A673 (cell line): ENCODE measurements around the gene SLC44A1. TPM values are rescaled to one million over a fixed set of nuclear protein-coding genes. Genes with fewer than 3 reads are reported as not detected.

Experiments
- BruUV-seq: library from RNA; stranded (reverse); fragments of 400-500 nt; replicated peaks from 2 replicates; lab custom pipeline; 2021; lab: Mats Ljungman, UMichigan
- CTCF ChIA-PET: fragments of 300-600 bp; sonication (Branson Sonifier 250); formaldehyde crosslinking; loops from one replicate; lab custom pipeline; 2022; ENCODE audit warnings: antibody characterized with exemption; lab: Charles Lee
- POLR2A ChIA-PET: fragments of 300-600 bp; sonication (Branson Sonifier 250); formaldehyde crosslinking; loops from one replicate; lab custom pipeline; 2022; ENCODE audit warnings: antibody characterized with exemption; ENCODE audit not compliant: low non-redundant PET; lab: Charles Lee
- DNase-seq: peaks from one replicate; pipeline ENCODE4 v3.0.0-alpha.2; 2015; ENCODE audit warnings: low spot score
- H3K27ac ChIP-seq: fragments of 200-600 bp; sonication (generic); 2 replicates; pipeline ENCODE4 v1.5.1; 2016; ENCODE audit warnings: mixed run types, low read depth, mild to moderate bottlenecking, mixed read lengths, antibody characterized with exemption, low read length; ENCODE audit not compliant: poor library complexity, severe bottlenecking
- H3K27me3 ChIP-seq: fragments of 200-600 bp; sonication (generic); replicated peaks from 2 replicates; pipeline ENCODE4 v1.6.1; 2017; ENCODE audit warnings: mixed run types, low read depth, mild to moderate bottlenecking, mixed read lengths, antibody characterized with exemption, low read length; ENCODE audit not compliant: insufficient read depth, poor library complexity
- H3K36me3 ChIP-seq: fragments of 200-600 bp; sonication (generic); 2 replicates; pipeline ENCODE4 v1.6.1; 2016; ENCODE audit warnings: mixed run types, mild to moderate bottlenecking, mixed read lengths, antibody characterized with exemption, low read length; ENCODE audit not compliant: insufficient read depth, poor library complexity, severe bottlenecking
- H3K4me1 ChIP-seq: fragments of 200-600 bp; sonication (generic); 2 replicates; pipeline ENCODE4 v1.6.1; 2017; ENCODE audit warnings: mixed run types, mild to moderate bottlenecking, mixed read lengths, antibody characterized with exemption, low read length; ENCODE audit not compliant: insufficient read depth, poor library complexity, severe bottlenecking
- H3K4me3 ChIP-seq: fragments of 200-600 bp; sonication (generic); 2 replicates; pipeline ENCODE4 v1.5.1; 2016; ENCODE audit warnings: low read depth, mixed run types, mild to moderate bottlenecking, mixed read lengths, low read length; ENCODE audit not compliant: poor library complexity, severe bottlenecking
- H3K9me3 ChIP-seq: fragments of 200-600 bp; sonication (generic); 2 replicates; pipeline ENCODE4 v1.6.1; 2016; ENCODE audit warnings: mixed run types, low read depth, mild to moderate bottlenecking, mixed read lengths, antibody characterized with exemption, low read length; ENCODE audit not compliant: poor library complexity, severe bottlenecking
- CTCF ChIP-seq: fragments of 300-800, 200-600 bp; sonication (generic); conservative IDR thresholded peaks from 2 replicates; pipeline ENCODE4 v1.5.1; 2017; ENCODE audit warnings: low read depth, mild to moderate bottlenecking, antibody characterized with exemption, low read length, moderate library complexity, mixed read lengths
- EZH2 ChIP-seq: fragments of 200-600 bp; sonication (generic); IDR thresholded peaks from 2 replicates; pipeline ENCODE4 v1.6.1; 2017; ENCODE audit warnings: borderline replicate concordance, low read depth, mild to moderate bottlenecking, mixed read lengths, antibody characterized with exemption, low read length; ENCODE audit not compliant: poor library complexity, severe bottlenecking
- intact Hi-C: fragments of 100-400 bp; cut with micrococcal nuclease; formaldehyde crosslinking; loops from one replicate; pipeline ENCODE4 v1.10.0; 2022; ENCODE audit not compliant: unreplicated experiment
- total RNA-seq: library from RNA; stranded (reverse); gene quantifications from 2 replicates; pipeline ENCODE4 v1.2.3, GENCODE V29; 2021

The SLC44A1 gene
- total RNA-seq, 1 experiment from 2014 or later: 11.9 TPM

- peaks cover 3% of the 10 kb centered on the region for H3K4me1 ChIP-seq
- H3K27ac ChIP-seq: no peak overlapping the region
- ChIA-PET CTCF (no interaction called here), POLR2A (no interaction called here)
- intact Hi-C loops: no loop called here
- BruUV-seq: no TSS peak
- no peaks in the 10 kb centered on the region for H3K27me3 ChIP-seq
- DNase-seq: no peak
- no peak overlapping the region for H3K4me3 ChIP-seq
- no peaks in the 10 kb centered on the region for H3K9me3 ChIP-seq
- no peak for TF ChIP-seq EZH2
- no peak for TF ChIP-seq CTCF
- no peaks in the 10 kb centered on the region for H3K36me3 ChIP-seq
These were observed 6.1 kb upstream of the SLC44A1 start for GRCh38 chr9:105238302-105238701.

GRCh38 chr9:105241356-105242043, 3.0 kb upstream of the SLC44A1 start:
- BruUV-seq: no TSS peak
- POLR2A ChIA-PET: no interaction called here

GRCh38 chr9:105242062-105242461, 2.4 kb upstream of the SLC44A1 start:
- Histone ChIP-seq H3K27me3 (peaks cover 6% of the 10 kb centered on the region), H3K9me3 (no peaks in the 10 kb centered on the region), H3K27ac (no peak overlapping the region), H3K4me3 (no peak overlapping the region), H3K4me1 (peaks cover 3% of the 10 kb centered on the region), H3K36me3 (no peaks in the 10 kb centered on the region)
- TF ChIP-seq CTCF (no peak), EZH2 (no peak)
- intact Hi-C loops: no loop called here
- ChIA-PET POLR2A (no interaction called here), CTCF (no interaction called here)
- BruUV-seq: no TSS peak
- DNase-seq: no peak

More at GRCh38 chr9:105241356-105242043, 3.0 kb upstream of the SLC44A1 start:
- Histone ChIP-seq H3K27me3 (peaks cover 6% of the 10 kb centered on the region), H3K36me3 (no peaks in the 10 kb centered on the region), H3K4me1 (peaks cover 3% of the 10 kb centered on the region), H3K4me3 (no peak overlapping the region), H3K9me3 (no peaks in the 10 kb centered on the region), H3K27ac (no peak overlapping the region)
- TF ChIP-seq EZH2: no peak
- no peak for TF ChIP-seq CTCF
- CTCF ChIA-PET: no interaction called here
- intact Hi-C loops: no loop called here
- no peak for DNase-seq
